Sigmoid colon (tissue), 7 donors: ENCODE results near the gene ELMO2. TPM values are rescaled to one million over a fixed set of nuclear protein-coding genes. Genes with fewer than 3 reads are reported as not detected.

Experiments used
- DNase-seq: peaks from one replicate; pipeline ENCODE4 v3.0.0-alpha.2; 2019
- H3K27ac ChIP-seq, 4 donors: fragments of 200-600 bp; sonication (generic); one replicate each; pipeline ENCODE4 v1.5.1; 2016 to 2019; ENCODE audit warnings: mild to moderate bottlenecking in 1 of 4
- H3K27me3 ChIP-seq, 3 donors: fragments of 200-600 bp; sonication (generic); one replicate each; pipeline ENCODE4 v1.5.1; 2019; ENCODE audit warnings: mild to moderate bottlenecking in 1 of 3
- H3K36me3 ChIP-seq, 4 donors: fragments of 200-600 bp; sonication (generic); one replicate each; pipeline ENCODE4 v1.5.1; 2016 to 2019
- H3K4me1 ChIP-seq, 4 donors: fragments of 200-600 bp; sonication (generic); one replicate each; pipeline ENCODE4 v1.5.1; 2017 to 2019
- H3K4me3 ChIP-seq, 4 donors: fragments of 200-600 bp; sonication (generic); one replicate each; pipeline ENCODE4 v1.5.1; 2017 to 2019; ENCODE audit warnings: mild to moderate bottlenecking in 2 of 4, moderate library complexity in 1 of 4
- H3K9me3 ChIP-seq, 4 donors: fragments of 200-600 bp in 3 of 4; sonication (generic) in 3 of 4; one replicate each; pipeline versions ENCODE4 v1.5.1 to v1.6.1; 2013 to 2019
- EP300 ChIP-seq, 4 donors: sonication (generic); formaldehyde crosslinking; IDR thresholded peaks; one replicate each; pipeline ENCODE4 v1.6.1; 2017; ENCODE audit warnings: antibody characterized with exemption in 4 of 4
- POLR2A ChIP-seq, 2 donors: fragments of 450-650 bp; IDR thresholded peaks; one replicate each; pipeline ENCODE4 v1.6.1; 2016; ENCODE audit warnings: antibody characterized with exemption in 2 of 2, mild to moderate bottlenecking in 2 of 2, moderate library complexity in 2 of 2
- POLR2AphosphoS5 ChIP-seq, 4 donors: sonication (generic); formaldehyde crosslinking; IDR thresholded peaks; one replicate each; pipeline ENCODE4 v1.6.1; 2017; ENCODE audit warnings: antibody characterized with exemption in 4 of 4
- WGBS, 2 donors: extraction: QIAGEN DNeasy Blood & Tissue Kit; methylation state at CpG; one replicate each; pipeline ENCODE4 v1.1.7; 2013; 5-methylcytosine and 5-hydroxymethylcytosine counted together
- intact Hi-C: fragments of 100-400 bp; cut with DNase I; formaldehyde crosslinking; loops from one replicate; pipeline ENCODE4 v1.15.1; 2023
- polyA plus RNA-seq, 3 donors: library from polyadenylated mRNA; stranded (reverse); fragments of 200-250 nt; gene quantifications; one replicate each; pipeline ENCODE4 v1.2.3, GENCODE V29; 2013
- total RNA-seq, 4 donors: library from RNA; depleted of rRNA; stranded (reverse); fragments of >200 nt; gene quantifications; one replicate each; pipeline ENCODE4 v1.1.0, GENCODE V29; 2016
- TF ChIP-seq, protein P1 (sequence below), 4 experiments: fragments of 450-650 bp in 3 of 4; fragments of 200-600 bp in 1 of 4; IDR thresholded peaks; one replicate each; pipeline ENCODE4 v1.5.1; 2016 to 2019; ENCODE audit warnings: antibody characterized with exemption in 4 of 4, mild to moderate bottlenecking in 3 of 4, moderate library complexity in 2 of 4
- donor health status: healthy with polysubstance abuse.
- donor health status: Bipolar disorder and iron deficiency.
- donor health status: healthy.

The ELMO2 gene
- total and polyA plus RNA-seq, 7 donors: 13.2 to 52.1 (median 40.3) TPM

DNA sequence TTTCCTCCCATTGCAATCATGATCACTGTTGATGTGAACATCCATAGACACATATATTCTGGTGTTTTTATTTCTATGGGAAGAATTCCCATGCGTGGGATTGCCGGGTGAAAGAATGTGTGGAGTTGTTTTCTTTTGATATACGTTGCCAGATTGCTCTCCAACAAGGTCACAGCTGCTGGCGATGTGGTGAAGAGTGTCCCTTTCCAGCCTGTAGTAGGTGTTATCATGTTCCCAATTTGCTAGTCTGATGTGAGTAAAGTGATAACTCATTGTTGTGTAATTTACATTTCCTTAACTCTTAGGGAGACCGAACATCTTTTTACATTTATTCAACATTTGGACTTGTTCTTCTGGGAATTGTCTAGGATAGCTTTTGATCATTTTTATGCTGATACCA, 14.5 kb upstream of the ELMO2 start:
- DNase-seq: no peak
- no peaks in the 10 kb centered on the region for H3K4me1 ChIP-seq
- H3K36me3 ChIP-seq: no peaks in the 10 kb centered on the region
- WGBS, 2 donors: 42 to 67% methylated on average over 5 of the region's 5 CpGs
- no peak overlapping the region for H3K27ac ChIP-seq
- H3K27me3 ChIP-seq: peaks cover 0 to 28% (median 0%) of the 10 kb centered on the region in 3 donors
- H3K9me3 ChIP-seq: no peaks in the 10 kb centered on the region
- no peak overlapping the region for H3K4me3 ChIP-seq
- intact Hi-C loops: no loop called here
- TF ChIP-seq EP300 (IDR thresholded peaks at IDR 0.05) (no peak), POLR2AphosphoS5 (IDR thresholded peaks at IDR 0.05) (no peak), POLR2A (IDR thresholded peaks at IDR 0.05) (no peak)
- TF ChIP-seq, protein P1, sequence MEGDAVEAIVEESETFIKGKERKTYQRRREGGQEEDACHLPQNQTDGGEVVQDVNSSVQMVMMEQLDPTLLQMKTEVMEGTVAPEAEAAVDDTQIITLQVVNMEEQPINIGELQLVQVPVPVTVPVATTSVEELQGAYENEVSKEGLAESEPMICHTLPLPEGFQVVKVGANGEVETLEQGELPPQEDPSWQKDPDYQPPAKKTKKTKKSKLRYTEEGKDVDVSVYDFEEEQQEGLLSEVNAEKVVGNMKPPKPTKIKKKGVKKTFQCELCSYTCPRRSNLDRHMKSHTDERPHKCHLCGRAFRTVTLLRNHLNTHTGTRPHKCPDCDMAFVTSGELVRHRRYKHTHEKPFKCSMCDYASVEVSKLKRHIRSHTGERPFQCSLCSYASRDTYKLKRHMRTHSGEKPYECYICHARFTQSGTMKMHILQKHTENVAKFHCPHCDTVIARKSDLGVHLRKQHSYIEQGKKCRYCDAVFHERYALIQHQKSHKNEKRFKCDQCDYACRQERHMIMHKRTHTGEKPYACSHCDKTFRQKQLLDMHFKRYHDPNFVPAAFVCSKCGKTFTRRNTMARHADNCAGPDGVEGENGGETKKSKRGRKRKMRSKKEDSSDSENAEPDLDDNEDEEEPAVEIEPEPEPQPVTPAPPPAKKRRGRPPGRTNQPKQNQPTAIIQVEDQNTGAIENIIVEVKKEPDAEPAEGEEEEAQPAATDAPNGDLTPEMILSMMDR (IDR thresholded peaks at IDR 0.05): no peak

DNA sequence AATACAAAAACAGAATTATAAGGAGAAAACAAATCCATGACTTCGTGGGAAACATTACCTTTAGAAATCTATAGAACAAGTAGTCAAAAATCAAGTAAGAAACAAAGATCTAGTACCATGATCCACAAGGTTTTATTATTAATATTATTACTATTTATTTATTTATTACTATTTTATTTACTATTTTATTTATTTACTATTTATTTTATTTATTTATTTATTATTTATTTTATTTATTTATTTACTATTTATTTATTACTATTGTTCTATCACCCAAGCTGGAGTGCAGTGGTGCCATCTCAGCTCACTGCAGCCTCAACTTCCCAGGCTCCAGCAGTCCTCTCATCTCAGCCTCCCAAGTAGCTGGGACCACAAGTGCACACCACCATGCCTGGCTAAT, 13.5 kb upstream of the ELMO2 start:
- no peaks in the 10 kb centered on the region for H3K9me3 ChIP-seq
- no peaks in the 10 kb centered on the region for H3K36me3 ChIP-seq
- WGBS, 2 donors: 67 to 89% methylated on average over 1 of the region's 1 CpG
- H3K27me3 ChIP-seq: peaks cover 0 to 18% (median 0%) of the 10 kb centered on the region in 3 donors
- intact Hi-C loops: no loop called here
- H3K4me1 ChIP-seq: no peaks in the 10 kb centered on the region
- DNase-seq: no peak
- no peak overlapping the region for H3K27ac ChIP-seq
- no peak overlapping the region for H3K4me3 ChIP-seq
- TF ChIP-seq POLR2A (IDR thresholded peaks at IDR 0.05): no peak
- no peak for TF ChIP-seq POLR2AphosphoS5 (IDR thresholded peaks at IDR 0.05)
- TF ChIP-seq EP300 (IDR thresholded peaks at IDR 0.05): no peak
- TF ChIP-seq, protein P1 (IDR thresholded peaks at IDR 0.05): no peak

DNA sequence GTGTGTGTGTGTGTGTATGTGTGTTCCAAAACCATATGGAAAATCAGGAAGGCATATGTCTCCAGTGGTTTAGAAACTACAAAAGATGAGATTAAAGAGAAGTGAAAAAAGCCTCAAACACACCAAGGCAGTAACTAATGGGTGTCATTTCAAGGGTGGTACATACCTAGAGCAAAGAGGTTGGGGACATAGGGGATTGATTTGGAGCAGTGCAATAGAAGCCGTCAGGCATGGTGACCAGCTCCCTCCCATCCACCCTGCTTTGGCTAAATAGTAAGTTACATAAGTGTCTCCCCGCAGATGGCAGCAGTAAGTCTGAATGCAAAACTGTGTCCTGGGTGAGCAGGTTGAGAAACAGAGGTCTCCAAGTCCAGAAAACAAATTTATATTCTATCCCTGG, 10.4 kb upstream of the ELMO2 start:
- 77 to 79% methylated on average over 2 of the region's 2 CpGs for WGBS, 2 donors

DNA sequence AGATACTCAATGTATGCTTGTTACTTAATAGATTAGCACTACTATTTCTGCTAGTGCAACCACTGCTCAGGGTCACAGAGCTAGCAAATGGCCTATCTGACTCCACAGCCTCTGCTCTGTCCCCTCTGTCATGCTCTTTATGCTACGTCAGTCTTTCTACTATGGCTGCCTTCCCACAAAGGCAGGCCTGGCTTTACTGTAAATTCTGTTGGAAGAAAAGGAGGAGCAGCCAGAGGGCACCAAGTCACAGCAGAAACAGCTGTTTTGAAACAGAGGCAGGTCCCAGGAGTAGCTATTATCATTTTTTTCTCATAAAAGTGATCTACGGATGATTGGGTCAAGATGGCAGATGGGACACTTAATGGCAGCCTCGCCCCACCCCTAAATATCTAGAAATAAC, 10.0 kb upstream of the ELMO2 start:
- Histone ChIP-seq H3K27ac (no peak overlapping the region), H3K9me3 (no peaks in the 10 kb centered on the region), H3K4me1 (peaks cover 0 to under 1% (median 0%) of the 10 kb centered on the region in 4 donors), H3K36me3 (no peaks in the 10 kb centered on the region), H3K27me3 (peaks cover 0 to 4% (median 0%) of the 10 kb centered on the region in 3 donors), H3K4me3 (no peak overlapping the region)
- intact Hi-C loops: no loop called here
- 83 to 87% methylated on average over 3 of the region's 3 CpGs for WGBS, 2 donors
- TF ChIP-seq POLR2AphosphoS5 (IDR thresholded peaks at IDR 0.05) (no peak), EP300 (IDR thresholded peaks at IDR 0.05) (no peak), POLR2A (IDR thresholded peaks at IDR 0.05) (no peak)
- TF ChIP-seq, protein P1 (IDR thresholded peaks at IDR 0.05): no peak
- DNase-seq: no peak

More for the DNA sequence above, 10.4 kb upstream of the ELMO2 start:
- no peak for TF ChIP-seq POLR2AphosphoS5 (IDR thresholded peaks at IDR 0.05)
- TF ChIP-seq EP300 (IDR thresholded peaks at IDR 0.05): no peak
- TF ChIP-seq, protein P1 (IDR thresholded peaks at IDR 0.05): no peak
- TF ChIP-seq POLR2A (IDR thresholded peaks at IDR 0.05): no peak
- Histone ChIP-seq H3K4me1 (no peaks in the 10 kb centered on the region), H3K4me3 (no peak overlapping the region), H3K9me3 (no peaks in the 10 kb centered on the region), H3K27me3 (peaks cover 0 to 4% (median 0%) of the 10 kb centered on the region in 3 donors), H3K27ac (no peak overlapping the region), H3K36me3 (no peaks in the 10 kb centered on the region)
- intact Hi-C loops: no loop called here
- DNase-seq: no peak

DNA sequence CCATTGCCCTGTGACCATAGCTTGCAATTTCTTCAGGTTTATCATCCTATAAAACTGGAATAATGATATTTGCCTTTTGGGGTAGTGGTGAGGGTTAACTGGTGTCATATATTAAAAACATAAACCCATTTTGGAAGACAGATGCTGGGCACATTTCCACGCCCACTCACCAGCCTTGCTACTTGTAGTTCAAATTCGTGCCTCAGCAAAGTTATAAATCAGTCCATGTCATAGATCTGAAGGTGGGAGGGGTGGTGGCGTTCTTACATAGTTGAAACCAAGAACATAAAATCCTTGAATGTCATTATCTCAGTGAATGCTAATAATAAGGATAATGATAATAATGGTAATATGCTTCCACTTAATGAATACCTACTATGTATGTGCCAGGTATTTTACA, 9.4 kb upstream of the ELMO2 start:
- Histone ChIP-seq H3K4me3 (no peak overlapping the region), H3K4me1 (peaks cover 0 to 4% (median under 1%) of the 10 kb centered on the region in 4 donors), H3K36me3 (no peaks in the 10 kb centered on the region), H3K27me3 (peaks cover 0 to 4% (median 0%) of the 10 kb centered on the region in 3 donors), H3K9me3 (no peaks in the 10 kb centered on the region), H3K27ac (no peak overlapping the region)
- intact Hi-C loops: no loop called here
- DNase-seq: no peak
- 30 to 57% methylated on average over 3 of the region's 3 CpGs for WGBS, 2 donors
- TF ChIP-seq POLR2A (IDR thresholded peaks at IDR 0.05): no peak
- TF ChIP-seq EP300 (IDR thresholded peaks at IDR 0.05): no peak
- TF ChIP-seq POLR2AphosphoS5 (IDR thresholded peaks at IDR 0.05): no peak
- TF ChIP-seq, protein P1 (IDR thresholded peaks at IDR 0.05): no peak
